Panc1 (cell line): ENCODE data around the gene CALCOCO2. TPM values are rescaled to one million over a fixed set of nuclear protein-coding genes. Genes with fewer than 3 reads are reported as not detected.
"Not testable (repeated sequence)": the region's sequence is repeated elsewhere in the genome, so short reads cannot be mapped to it uniquely, and the experiment has no call there.

Experiments used
- ATAC-seq: fragments of 200-7000 bp; cut with Tn5 transposase; 2 replicates; pipeline ENCODE4 v1.9.1; 2020; ENCODE audit warnings: mild to moderate bottlenecking, moderate library complexity
- BruUV-seq: library from RNA; stranded (reverse); fragments of 400-500 nt; replicated peaks from 2 replicates; lab custom pipeline; 2021; lab: Mats Ljungman, UMichigan
- CTCF ChIA-PET: fragments of 300-600 bp; sonication (Branson Sonifier 250); formaldehyde crosslinking; loops from one replicate; lab custom pipeline; 2022; ENCODE audit warnings: antibody characterized with exemption; lab: Charles Lee
- POLR2A ChIA-PET: fragments of 300-600 bp; sonication (Branson Sonifier 250); formaldehyde crosslinking; loops from one replicate; lab custom pipeline; 2022; ENCODE audit warnings: antibody characterized with exemption; lab: Charles Lee
- DNase-seq: peaks from one replicate; pipeline ENCODE4 v3.0.0-alpha.2; 2010; ENCODE audit warnings: low read depth, low spot score
- H3K27ac ChIP-seq: 2 replicates; pipeline ENCODE4 v1.5.1; 2011; ENCODE audit warnings: mild to moderate bottlenecking, low read length, inconsistent platforms
- H3K27me3 ChIP-seq: fragments of 200-500 bp; sonication (Bioruptor generic); 2 replicates; pipeline ENCODE4 v1.6.0; 2014; ENCODE audit warnings: low read length, inconsistent platforms; ENCODE audit not compliant: control insufficient read depth, insufficient read depth
- H3K36me3 ChIP-seq: fragments of 200-500 bp; sonication (Bioruptor generic); 2 replicates; pipeline ENCODE4 v1.5.1; 2014; ENCODE audit warnings: inconsistent platforms, mild to moderate bottlenecking, low read length, moderate library complexity; ENCODE audit not compliant: control insufficient read depth, insufficient read depth
- H3K4me1 ChIP-seq: 2 replicates; pipeline ENCODE4 v1.5.1; 2011; ENCODE audit warnings: inconsistent platforms, mild to moderate bottlenecking, low read length, moderate library complexity; ENCODE audit not compliant: control insufficient read depth, insufficient read depth
- H3K4me3 ChIP-seq, 2 experiments: 2 replicates each; pipeline ENCODE4 v1.5.1; 2011 to 2012; ENCODE audit warnings: low read depth in 2 of 2, low read length in 2 of 2, mild to moderate bottlenecking in 2 of 2, inconsistent platforms in 1 of 2, moderate library complexity in 1 of 2
- H3K9me3 ChIP-seq: fragments of 200-500 bp; sonication (Bioruptor generic); 2 replicates; pipeline ENCODE4 v1.5.1; 2014; ENCODE audit warnings: low read depth, mild to moderate bottlenecking, inconsistent platforms, low read length, moderate library complexity; ENCODE audit not compliant: control insufficient read depth, insufficient read depth
- CTCF ChIP-seq: fragments of 450-650 bp; IDR thresholded peaks from 2 replicates; pipeline ENCODE4 v1.5.1; 2017; ENCODE audit warnings: mild to moderate bottlenecking
- POLR2AphosphoS5 ChIP-seq: IDR thresholded peaks from 2 replicates; pipeline ENCODE4 v1.6.1; 2012; ENCODE audit warnings: mild to moderate bottlenecking, low read depth, low read length, moderate library complexity
- REST ChIP-seq, 2 experiments: IDR thresholded peaks; 2 replicates each; pipeline ENCODE4 v1.6.1; 2011 to 2012; ENCODE audit warnings: low read depth in 2 of 2, control low read depth in 1 of 2, low read length in 1 of 2, mild to moderate bottlenecking in 1 of 2, moderate library complexity in 1 of 2; ENCODE audit not compliant: insufficient read depth in 1 of 2
- SIN3A ChIP-seq: IDR thresholded peaks from 2 replicates; pipeline ENCODE4 v1.6.1; 2012; ENCODE audit warnings: low read depth, mild to moderate bottlenecking, low read length, moderate library complexity, borderline replicate concordance; ENCODE audit not compliant: insufficient read depth
- TCF7L2 ChIP-seq: IDR thresholded peaks from 2 replicates; pipeline ENCODE4 v1.6.1; 2011; ENCODE audit warnings: mild to moderate bottlenecking, low read depth, low read length, inconsistent platforms
- in situ Hi-C: cut with HindIII; loops from 2 replicates; pipeline ENCODE4 v1.10.0; 2016; ENCODE audit warnings: low sequenced_read_pairs, low pct_unique_long_range_greater_than_20kb
- intact Hi-C: fragments of 100-400 bp; cut with micrococcal nuclease; formaldehyde crosslinking; loops from one replicate; pipeline ENCODE4 v1.10.0; 2022; ENCODE audit not compliant: unreplicated experiment
- total RNA-seq: library from RNA; stranded (reverse); gene quantifications from one replicate; pipeline ENCODE4 v1.2.1, GENCODE V29; 2021; ENCODE audit not compliant: unreplicated experiment

Gene CALCOCO2
- total RNA-seq, 1 experiment from 2014 or later = 282 TPM

GRCh38 chr17:48871551-48872351 lies 40.9 kb downstream of the CALCOCO2 start:
- no peaks in the 10 kb centered on the region for H3K27me3 ChIP-seq
- no TSS peak for BruUV-seq
- DNase-seq (no peak), ATAC-seq (peak; percentile 60)
- in situ Hi-C loops = no loop called here
- ChIA-PET CTCF (interaction anchor here (0.7 to 2.4 kb wide), 3 partner anchors 13 to 66 kb away, joined by 4 to 7 read pairs (median 6); no protein-coding TSS in a partner anchor), POLR2A (interaction anchor here (0.6 kb wide), 1 partner anchor 179 kb away, joined by 3 read pairs; no protein-coding TSS in a partner anchor)
- H3K4me1 ChIP-seq = peaks cover 48% of the 10 kb centered on the region
- intact Hi-C loops = no loop called here
- H3K4me3 ChIP-seq = no peak overlapping the region
- peak overlapping the region; percentile 78 for H3K27ac ChIP-seq
- H3K9me3 ChIP-seq = no peaks in the 10 kb centered on the region
- H3K36me3 ChIP-seq = no peaks in the 10 kb centered on the region
- no peak for TF ChIP-seq REST (IDR thresholded peaks at IDR 0.05; ENCODE audit: insufficient read depth in 1 of 2, low read depth in 2 of 2, low read length in 1 of 2)
- TF ChIP-seq POLR2AphosphoS5 = no peak; the same call in 1 of the 2 replicates
- no peak for TF ChIP-seq CTCF
- no peak for TF ChIP-seq SIN3A
- TF ChIP-seq TCF7L2 = no peak

- BruUV-seq, H3K36me3 ChIP-seq, POLR2A ChIA-PET, H3K27me3 ChIP-seq, H3K9me3 ChIP-seq, H3K4me3 ChIP-seq, ATAC-seq, DNase-seq, in situ Hi-C loops, intact Hi-C loops: not testable (repeated sequence)
- CTCF ChIA-PET = interaction anchor here (0.5 to 2.4 kb wide), 3 partner anchors 29 to 148 kb away, joined by 4 to 7 read pairs (median 6); no protein-coding TSS in a partner anchor
- H3K27ac ChIP-seq = peak overlapping the region; percentile 78
- peaks cover 48% of the 10 kb centered on the region for H3K4me1 ChIP-seq
Measured at GRCh38 chr17:48872409-48872808, 41.6 kb downstream of the CALCOCO2 start.
